Breast epithelium (tissue), 4 donors: Measurements from ENCODE around the gene METTL6. TPM values are rescaled to one million over a fixed set of nuclear protein-coding genes. Genes with fewer than 3 reads are reported as not detected.
"Not testable (repeated sequence)": the region's sequence is repeated elsewhere in the genome, so short reads cannot be mapped to it uniquely, and the experiment has no call there.

ENCODE experiments used
- DNase-seq, 2 donors: peaks; one replicate each; pipeline ENCODE4 v3.0.0-alpha.2; 2019; ENCODE audit warnings: low spot score in 2 of 2
- H3K27ac ChIP-seq, 2 donors: fragments of 200-600 bp; sonication (generic) in 1 of 2; one replicate each; pipeline ENCODE4 v1.5.1; 2016 to 2019; ENCODE audit warnings: mild to moderate bottlenecking in 1 of 2
- H3K27me3 ChIP-seq, 2 donors: fragments of 200-600 bp; sonication (generic) in 1 of 2; one replicate each; pipeline versions ENCODE4 v1.5.1 to v1.6.0; 2017 to 2019; ENCODE audit warnings: control low read depth in 1 of 2, mild to moderate bottlenecking in 1 of 2
- H3K36me3 ChIP-seq: fragments of 200-600 bp; one replicate; pipeline ENCODE4 v1.5.1; 2019
- H3K4me1 ChIP-seq, 2 donors: fragments of 200-600 bp; sonication (generic); one replicate each; pipeline ENCODE4 v1.5.1; 2016 to 2019; ENCODE audit warnings: control low read depth in 1 of 2
- H3K4me3 ChIP-seq, 3 donors: fragments of 200-600 bp; sonication (generic); 1 replicate in 2 of 3; 2 replicates in 1 of 3; pipeline ENCODE4 v1.5.1; 2016 to 2019; ENCODE audit warnings: mild to moderate bottlenecking in 3 of 3, moderate library complexity in 2 of 3
- H3K9me3 ChIP-seq, 2 donors: fragments of 200-600 bp; sonication (generic) in 1 of 2; one replicate each; pipeline ENCODE4 v1.5.1; 2016 to 2019; ENCODE audit warnings: control low read depth in 1 of 2
- POLR2A ChIP-seq: fragments of 450-650 bp; IDR thresholded peaks from one replicate; pipeline ENCODE4 v1.6.1; 2016; ENCODE audit warnings: antibody characterized with exemption, mild to moderate bottlenecking, moderate library complexity
- POLR2AphosphoS5 ChIP-seq, 3 donors: sonication (generic); formaldehyde crosslinking; IDR thresholded peaks; one replicate each; pipeline ENCODE4 v1.6.1; 2017; ENCODE audit warnings: antibody characterized with exemption in 3 of 3
- intact Hi-C: fragments of 100-400 bp; cut with DNase I; formaldehyde crosslinking; loops from one replicate; pipeline ENCODE4 v1.15.1; 2023; ENCODE audit warnings: low total_unique reads
- total RNA-seq, 3 donors: library from RNA; depleted of rRNA; stranded (reverse); fragments of >200 nt; gene quantifications; one replicate each; pipeline ENCODE4 v1.1.0, GENCODE V29; 2016
- TF ChIP-seq, protein P1 (sequence below), 3 donors: fragments of 450-650 bp; IDR thresholded peaks; one replicate each; pipeline ENCODE4 v1.5.1; 2016 to 2017; ENCODE audit warnings: antibody characterized with exemption in 3 of 3, mild to moderate bottlenecking in 3 of 3, moderate library complexity in 3 of 3

Gene METTL6
- total RNA-seq, 3 donors from 2014 or later: 9.1 to 23.6 (median 21.8) TPM

DNA sequence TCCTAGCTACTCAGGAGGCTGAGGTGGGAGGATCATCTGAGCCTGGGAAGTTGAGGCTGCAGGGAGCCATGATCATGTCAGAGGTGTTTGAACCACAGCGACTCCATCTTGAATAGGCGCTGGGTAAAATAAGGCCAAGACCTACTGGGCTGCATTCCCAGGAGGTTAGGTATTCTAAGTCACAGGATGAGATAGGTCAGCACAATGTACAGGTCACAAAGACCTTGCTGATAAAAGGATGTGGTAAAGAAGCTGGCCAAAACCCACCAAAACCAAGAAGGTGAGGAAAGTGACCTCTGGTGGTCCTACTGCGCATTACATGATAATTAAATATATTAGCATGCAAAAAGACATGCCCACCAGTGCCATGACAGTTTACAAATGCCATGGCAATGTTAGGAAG, 28.6 kb downstream of the METTL6 start:
- H3K36me3 ChIP-seq, H3K9me3 ChIP-seq, H3K27ac ChIP-seq, intact Hi-C loops, H3K27me3 ChIP-seq, DNase-seq, H3K4me3 ChIP-seq, H3K4me1 ChIP-seq: not testable (repeated sequence)
- TF ChIP-seq, protein P1, sequence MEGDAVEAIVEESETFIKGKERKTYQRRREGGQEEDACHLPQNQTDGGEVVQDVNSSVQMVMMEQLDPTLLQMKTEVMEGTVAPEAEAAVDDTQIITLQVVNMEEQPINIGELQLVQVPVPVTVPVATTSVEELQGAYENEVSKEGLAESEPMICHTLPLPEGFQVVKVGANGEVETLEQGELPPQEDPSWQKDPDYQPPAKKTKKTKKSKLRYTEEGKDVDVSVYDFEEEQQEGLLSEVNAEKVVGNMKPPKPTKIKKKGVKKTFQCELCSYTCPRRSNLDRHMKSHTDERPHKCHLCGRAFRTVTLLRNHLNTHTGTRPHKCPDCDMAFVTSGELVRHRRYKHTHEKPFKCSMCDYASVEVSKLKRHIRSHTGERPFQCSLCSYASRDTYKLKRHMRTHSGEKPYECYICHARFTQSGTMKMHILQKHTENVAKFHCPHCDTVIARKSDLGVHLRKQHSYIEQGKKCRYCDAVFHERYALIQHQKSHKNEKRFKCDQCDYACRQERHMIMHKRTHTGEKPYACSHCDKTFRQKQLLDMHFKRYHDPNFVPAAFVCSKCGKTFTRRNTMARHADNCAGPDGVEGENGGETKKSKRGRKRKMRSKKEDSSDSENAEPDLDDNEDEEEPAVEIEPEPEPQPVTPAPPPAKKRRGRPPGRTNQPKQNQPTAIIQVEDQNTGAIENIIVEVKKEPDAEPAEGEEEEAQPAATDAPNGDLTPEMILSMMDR (IDR thresholded peaks at IDR 0.05): peak in 1 of 3 donors; percentile 34

DNA sequence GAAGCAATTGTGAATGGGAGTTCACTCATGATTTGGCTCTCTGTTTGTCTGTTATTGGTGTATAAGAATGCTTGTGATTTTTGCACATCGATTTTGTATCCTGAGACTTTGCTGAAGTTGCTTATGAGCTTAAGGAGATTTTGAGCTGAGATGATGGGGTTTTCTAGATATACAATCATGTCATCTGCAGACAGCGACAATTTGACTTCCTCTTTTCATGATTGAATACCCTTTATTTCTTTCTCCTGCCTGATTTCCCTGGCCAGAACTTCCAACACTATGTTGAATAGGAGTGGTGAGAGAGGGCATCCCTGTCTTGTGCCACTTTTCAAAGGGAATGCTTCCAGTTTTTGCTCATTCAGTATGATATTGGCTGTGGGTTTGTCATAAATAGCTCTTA, 34.1 kb downstream of the METTL6 start:
- H3K27me3 ChIP-seq, H3K9me3 ChIP-seq, DNase-seq, H3K36me3 ChIP-seq, intact Hi-C loops, H3K4me3 ChIP-seq, H3K27ac ChIP-seq, H3K4me1 ChIP-seq: not testable (repeated sequence)

DNA sequence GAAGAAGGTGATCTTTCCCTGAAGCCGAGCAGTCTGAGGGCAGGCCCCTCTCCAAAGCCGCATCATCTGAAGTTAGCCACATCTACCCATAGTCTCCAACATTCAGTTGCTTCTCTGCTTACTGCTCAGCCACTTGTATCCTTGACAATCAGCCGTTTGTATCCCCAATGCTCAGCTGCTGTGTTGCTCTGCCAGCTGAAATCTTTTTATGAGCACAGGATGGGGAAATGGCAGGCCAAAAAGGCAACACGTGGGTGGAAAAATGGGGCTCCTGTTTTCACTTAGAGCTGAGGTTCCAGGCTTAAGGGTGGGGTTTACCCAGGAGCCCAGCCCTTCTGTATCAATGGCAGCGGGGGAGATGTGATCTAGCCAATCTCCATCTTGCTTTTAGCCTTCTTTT, 36.3 kb downstream of the METTL6 start:
- intact Hi-C loops: no loop called here

DNA sequence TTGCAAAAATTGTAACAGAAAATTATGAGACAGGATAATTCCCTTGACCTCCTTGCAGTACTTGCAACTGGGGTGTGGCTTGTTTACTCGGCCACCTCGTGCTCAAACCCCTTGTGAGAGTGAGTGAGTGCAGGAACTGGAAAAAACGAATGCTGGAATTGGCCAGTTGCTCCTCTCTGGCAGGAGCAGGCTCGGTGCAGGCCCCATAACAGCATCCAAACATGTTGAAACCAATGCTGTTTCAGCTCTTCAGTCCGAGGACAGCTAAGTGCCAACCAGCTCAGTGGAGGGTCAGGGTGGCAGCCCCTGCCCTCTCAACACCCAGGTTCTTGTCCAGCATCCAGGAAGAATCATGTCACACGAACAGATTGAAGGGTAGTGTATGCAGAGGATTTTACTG, 36.9 kb downstream of the METTL6 start:
- TF ChIP-seq, protein P1 (IDR thresholded peaks at IDR 0.05): no peak
- TF ChIP-seq POLR2A: no peak
- TF ChIP-seq POLR2AphosphoS5 (IDR thresholded peaks at IDR 0.05): no peak
- Histone ChIP-seq H3K27me3 (no peaks in the 10 kb centered on the region), H3K36me3 (no peaks in the 10 kb centered on the region), H3K4me1 (no peaks in the 10 kb centered on the region), H3K27ac (peak overlapping the region in 1 of 2 donors; percentile 79), H3K9me3 (peaks cover 7 to 16% of the 10 kb centered on the region in 2 donors), H3K4me3 (no peak overlapping the region)
- intact Hi-C loops: no loop called here
- no peak for DNase-seq

More for the DNA sequence above, 36.3 kb downstream of the METTL6 start:
- H3K9me3 ChIP-seq: peaks cover 6 to 13% of the 10 kb centered on the region in 2 donors
- H3K27me3 ChIP-seq: no peaks in the 10 kb centered on the region
- H3K4me3 ChIP-seq: no peak overlapping the region
- TF ChIP-seq POLR2AphosphoS5 (IDR thresholded peaks at IDR 0.05) (no peak), POLR2A (no peak)
- TF ChIP-seq, protein P1 (IDR thresholded peaks at IDR 0.05): no peak
- H3K27ac ChIP-seq: peak overlapping the region in 1 of 2 donors; percentile 79
- DNase-seq: no peak
- no peaks in the 10 kb centered on the region for H3K4me1 ChIP-seq
- no peaks in the 10 kb centered on the region for H3K36me3 ChIP-seq

DNA sequence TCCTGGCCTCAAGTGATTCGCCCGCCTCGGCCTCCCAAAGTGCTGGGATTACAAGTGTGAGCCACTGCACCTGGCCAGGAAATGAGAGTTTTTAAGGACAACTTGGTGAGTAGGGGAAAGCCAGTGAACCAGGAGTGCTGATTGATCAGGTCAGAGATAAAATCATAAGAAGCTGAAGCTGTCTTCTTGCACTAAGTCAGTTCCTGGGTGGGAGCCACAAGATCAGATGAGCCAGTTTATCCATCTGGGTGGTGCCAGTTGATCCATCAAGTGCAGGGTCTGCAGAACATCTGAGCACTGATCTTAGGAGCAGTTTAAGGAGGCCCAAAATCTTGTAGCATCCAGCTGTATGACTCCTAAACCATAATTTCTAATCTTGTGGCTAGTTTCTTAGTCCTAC, 39.0 kb downstream of the METTL6 start:
- intact Hi-C loops: loop anchor here (10.0 kb wide), 1 partner anchor 124 kb away; no protein-coding TSS in a partner anchor
- not testable (repeated sequence) for H3K4me1 ChIP-seq, H3K27me3 ChIP-seq, H3K4me3 ChIP-seq, DNase-seq, H3K27ac ChIP-seq, H3K36me3 ChIP-seq
- peaks cover 7 to 16% of the 10 kb centered on the region in 2 donors for H3K9me3 ChIP-seq

DNA sequence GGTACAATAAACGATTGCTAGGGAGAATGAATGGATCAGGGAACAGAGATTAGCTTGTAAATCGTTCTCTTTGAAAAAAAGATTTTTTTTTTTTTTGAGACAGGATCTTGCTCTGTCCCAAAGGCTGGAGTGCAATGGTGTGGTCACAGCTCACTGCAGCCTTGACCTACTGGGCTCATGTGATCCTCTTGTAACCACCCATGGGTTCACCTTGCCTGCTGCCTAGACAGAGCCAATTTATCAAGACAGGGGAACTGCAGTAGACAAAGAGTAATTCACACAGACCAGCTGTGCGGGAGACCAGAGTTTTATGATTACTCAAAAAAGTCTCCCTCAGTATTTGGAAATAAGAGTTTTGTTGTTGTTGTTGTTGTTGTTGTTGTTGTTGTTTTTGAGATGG, 39.6 kb downstream of the METTL6 start:
- DNase-seq: no peak
- Histone ChIP-seq H3K9me3 (peaks cover 7 to 16% of the 10 kb centered on the region in 2 donors), H3K4me3 (no peak overlapping the region), H3K36me3 (no peaks in the 10 kb centered on the region), H3K4me1 (no peaks in the 10 kb centered on the region), H3K27me3 (no peaks in the 10 kb centered on the region), H3K27ac (no peak overlapping the region)
- intact Hi-C loops: loop anchor here (10.0 kb wide), 1 partner anchor 123 kb away; no protein-coding TSS in a partner anchor
- TF ChIP-seq POLR2A: no peak
- TF ChIP-seq, protein P1 (IDR thresholded peaks at IDR 0.05): no peak
